ENCODE data around the gene MAML1.

GRCh38 chr5:179824745-179825112 is 92.1 kb downstream of the MAML1 start:
- TF ChIP-seq ZFP30 (CRISPR knock-in tag; IDR thresholded peaks at IDR 0.05): no peak
- TF ChIP-seq ARNTL (CRISPR knock-in tag; IDR thresholded peaks at IDR 0.05; ENCODE audit: borderline replicate concordance, low read depth): no peak
- TF ChIP-seq TOX (CRISPR knock-in tag; IDR thresholded peaks at IDR 0.05; ENCODE audit: borderline replicate concordance): no peak
- TF ChIP-seq ZNF565 (CRISPR knock-in tag; conservative IDR thresholded peaks at IDR 0.05; ENCODE audit: low read depth): no peak
- TF ChIP-seq PATZ1 (CRISPR knock-in tag; IDR thresholded peaks at IDR 0.05; ENCODE audit: borderline replicate concordance): no peak
- TF ChIP-seq GLIS3 (CRISPR knock-in tag; IDR thresholded peaks at IDR 0.05): no peak
- TF ChIP-seq RARB (CRISPR knock-in tag; IDR thresholded peaks at IDR 0.05): no peak

Measured in SK-N-SH treated with all-trans-retinoic acid at 6 μM for 48 hours (cell line).